A549 (cell line): ENCODE measurements around the gene CTCF. TPM values are rescaled to one million over a fixed set of nuclear protein-coding genes. Genes with fewer than 3 reads are reported as not detected.

Experiments
- ATAC-seq, 2 experiments: fragments of 200-7000 bp in 1 of 2; fragments of >200 bp in 1 of 2; cut with Nextera tagmentation in 1 of 2; cut with Tn5 transposase in 1 of 2; 3 replicates each; pipeline versions ENCODE4 v1.8.0 to v1.9.1; 2018 to 2020; ENCODE audit warnings: mild to moderate bottlenecking in 1 of 2, moderate library complexity in 1 of 2
- CTCF ChIA-PET: fragments of 300-600 bp; sonication (Branson Sonifier 250); formaldehyde crosslinking; extraction: SDS; loops from one replicate; lab custom pipeline; 2021; ENCODE audit warnings: antibody characterized with exemption, inconsistent platforms; lab: Yijun Ruan, JAX
- POLR2A ChIA-PET: fragments of 350-600 bp; formaldehyde crosslinking; extraction: SDS; loops from one replicate; lab custom pipeline; 2021; ENCODE audit warnings: antibody characterized with exemption, inconsistent platforms; lab: Yijun Ruan, JAX
- DNase-seq, 2 experiments: peaks; one replicate each; pipeline versions ENCODE4 v3.0.0 to v3.0.0-alpha.2; 2011 to 2016; ENCODE audit warnings: low read depth in 1 of 2, low spot score in 1 of 2
- FAIRE-seq: peaks from 2 replicates; lab custom pipeline; 2011; peaks lifted over from hg19 to GRCh38; lab: Jason Lieb, UNC
- H3K27ac ChIP-seq, 2 experiments: fragments of >200 bp; sonication (Bioruptor Twin); formaldehyde crosslinking; 3 replicates each; pipeline ENCODE4 v1.5.1; 2016 to 2017
- H3K4me1 ChIP-seq: fragments of >200 bp; sonication (Bioruptor Twin); formaldehyde crosslinking; 3 replicates; pipeline ENCODE4 v1.6.1; 2016
- H3K4me2 ChIP-seq: fragments of >200 bp; sonication (Bioruptor Twin); formaldehyde crosslinking; 3 replicates; pipeline ENCODE4 v1.6.1; 2016
- H3K4me3 ChIP-seq: fragments of >200 bp; sonication (Bioruptor Twin); formaldehyde crosslinking; 3 replicates; pipeline ENCODE4 v1.5.1; 2016
- H3K9me3 ChIP-seq: fragments of >200 bp; sonication (Bioruptor Twin); formaldehyde crosslinking; 3 replicates; pipeline ENCODE4 v1.6.1; 2016
- BHLHE40 ChIP-seq: IDR thresholded peaks from 2 replicates; pipeline ENCODE4 v1.6.1; 2012; ENCODE audit warnings: low read depth, low read length, inconsistent platforms
- CTCF ChIP-seq: fragments of >200 bp; sonication (Bioruptor Twin); formaldehyde crosslinking; IDR thresholded peaks from 3 replicates; pipeline ENCODE4 v1.5.1; 2016
- EHF ChIP-seq: fragments of 250-450 bp; sonication (Bioruptor Pico); IDR thresholded peaks from 2 replicates; pipeline ENCODE4 v1.5.0; 2020; ENCODE audit warnings: mild to moderate bottlenecking
- EHMT2 ChIP-seq: fragments of 200-600 bp; sonication (generic); IDR thresholded peaks from 2 replicates; pipeline ENCODE4 v1.6.1; 2016; ENCODE audit warnings: antibody characterized with exemption, low read depth, mild to moderate bottlenecking, moderate library complexity
- ELK1 ChIP-seq: fragments of 150-350 bp; IDR thresholded peaks from 2 replicates; pipeline ENCODE4 v1.6.1; 2014; ENCODE audit warnings: low read depth, mild to moderate bottlenecking, low read length
- GATA3 ChIP-seq: IDR thresholded peaks from 2 replicates; pipeline ENCODE4 v1.6.1; 2012; ENCODE audit warnings: borderline replicate concordance
- JUN ChIP-seq, 2 experiments: fragments of >200 bp; sonication (Bioruptor Twin); formaldehyde crosslinking; IDR thresholded peaks; 2 replicates in 1 of 2; 3 replicates in 1 of 2; pipeline ENCODE4 v1.6.1; 2016 to 2017
- MAFK ChIP-seq: fragments of 450-650 bp; IDR thresholded peaks from 2 replicates; pipeline ENCODE4 v1.6.1; 2014; ENCODE audit not compliant: partially characterized antibody
- NFE2L2 ChIP-seq: fragments of 150-350 bp; conservative IDR thresholded peaks from 2 replicates; pipeline ENCODE4 v1.6.1; 2014; ENCODE audit warnings: low read length
- NR3C1 ChIP-seq: fragments of >200 bp; sonication (Bioruptor Twin); formaldehyde crosslinking; IDR thresholded peaks from 3 replicates; pipeline ENCODE4 v1.6.1; 2017
- WGBS: methylation state at CpG from one replicate; pipeline ENCODE4 v1.1.6; 2017; ENCODE audit errors: missing lambda C conversion rate; 5-methylcytosine and 5-hydroxymethylcytosine counted together
- polyA plus RNA-seq, 4 experiments: library from polyadenylated mRNA; depleted of rRNA in 3 of 4; stranded (reverse); fragments of >200 nt; fragmentation: RNase III in 1 of 4; extraction: RNeasy Plus Mini Kit Qiagen cat#74134 plus additional on column Dnase treatment in 1 of 4; gene quantifications; 2 replicates in 3 of 4; 3 replicates in 1 of 4; pipeline ENCODE4 v1.2.3, GENCODE V29; 2011 to 2017
- small RNA-seq, 6 experiments: library from RNA; depleted of rRNA; stranded (forward); fragments of <200 nt; gene quantifications; one replicate each; pipeline ENCODE3, GENCODE V24; 2012
- TF ChIP-seq, protein P1 (sequence below): IDR thresholded peaks from 2 replicates; pipeline ENCODE4 v1.6.1; 2012

CTCF gene
- polyA plus RNA-seq, 2 of the 4 experiments (the other 2 are of a cell fraction) = 42.5 to 58.4 TPM

DNA sequence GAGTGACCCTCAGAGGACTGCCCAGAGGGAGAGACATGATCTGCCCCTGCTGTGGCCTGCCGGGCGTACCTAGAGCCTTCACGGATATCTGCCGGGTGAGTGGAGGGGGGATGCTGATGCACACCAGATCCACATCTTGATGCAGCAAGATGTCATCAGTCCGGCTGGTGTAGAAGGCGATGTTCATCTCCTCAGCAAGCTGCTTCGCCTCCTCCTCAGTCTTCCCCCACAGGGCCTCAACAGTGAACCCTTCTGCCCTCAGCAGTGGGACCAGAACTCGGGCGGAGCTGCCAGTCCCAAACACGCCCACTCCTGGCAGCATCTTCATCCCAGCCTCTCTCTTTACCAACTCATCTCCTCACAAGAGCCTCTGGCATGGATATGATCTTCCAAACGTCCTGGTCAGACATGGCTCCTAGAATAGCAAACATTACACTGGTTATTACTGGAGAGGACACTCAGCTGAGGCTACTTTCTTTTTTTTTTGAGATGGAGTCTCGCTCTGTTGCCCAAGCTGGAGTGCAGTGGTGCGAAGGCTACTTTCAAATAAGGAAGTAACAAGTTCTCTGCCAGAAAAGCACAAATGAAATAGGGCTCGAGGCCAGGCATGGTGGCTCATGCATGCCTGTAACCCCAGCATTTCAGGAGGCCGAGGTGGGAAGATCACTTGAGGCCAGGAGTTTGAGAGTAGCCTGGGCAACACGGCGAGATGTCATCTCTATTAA lies 123.2 kb downstream of the CTCF start:
- POLR2A ChIA-PET = no interaction called here
- Histone ChIP-seq H3K4me3 (no peak overlapping the region), H3K9me3 (no peaks in the 10 kb centered on the region), H3K4me1 (no peaks in the 10 kb centered on the region), H3K27ac (no peak overlapping the region), H3K4me2 (no peak overlapping the region)
- ATAC-seq (no peak), FAIRE-seq (no peak), DNase-seq (no peak)
- CTCF ChIA-PET = interaction anchor here (1.2 to 5.0 kb wide), 2 partner anchors 12 to 13 kb away, joined by 4 to 36 read pairs; no protein-coding TSS in a partner anchor
- TF ChIP-seq CTCF (no peak), ELK1 (no peak), GATA3 (no peak), EHMT2 (no peak), MAFK (no peak), NR3C1 (no peak), JUN (IDR thresholded peaks at IDR 0.05) (no peak), EHF (CRISPR knock-in tag) (no peak), NFE2L2 (no peak), BHLHE40 (no peak)
- TF ChIP-seq, protein P1, sequence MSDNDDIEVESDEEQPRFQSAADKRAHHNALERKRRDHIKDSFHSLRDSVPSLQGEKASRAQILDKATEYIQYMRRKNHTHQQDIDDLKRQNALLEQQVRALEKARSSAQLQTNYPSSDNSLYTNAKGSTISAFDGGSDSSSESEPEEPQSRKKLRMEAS = no peak
- 89% methylated on average over 17 of the region's 17 CpGs for WGBS

Small RNA genes lying within 50 kb of the gene (small RNA-seq; reads per million reads assigned to genes)
- gene AC027682.3 = 0 reads per million in 6 experiments

Other genes starting within 250 kb of the CTCF start
- 1.1 and 2.4 TPM in 2 replicates for gene KCTD19, start 235.8 kb upstream of the CTCF start, polyA plus RNA-seq (2011; rRNA removed)
- 0.57 to 1.00 TPM (median 0.76 TPM) in 3 replicates for gene KCTD19, start 235.8 kb upstream of the CTCF start, polyA plus RNA-seq (2017; fragmentation: RNase III; extraction: RNeasy Plus Mini Kit Qiagen cat#74134 plus additional on column Dnase treatment)
- gene LRRC36, start 235.7 kb upstream of the CTCF start, polyA plus RNA-seq (2011; rRNA removed) = 0.57 and 0.93 TPM in 2 replicates
- 0.25 to 0.48 TPM (median 0.44 TPM) in 3 replicates for gene LRRC36, start 235.7 kb upstream of the CTCF start, polyA plus RNA-seq (2017; fragmentation: RNase III; extraction: RNeasy Plus Mini Kit Qiagen cat#74134 plus additional on column Dnase treatment)
- gene TPPP3, start 169.0 kb upstream of the CTCF start, polyA plus RNA-seq (2011; rRNA removed) = 9.4 and 10.6 TPM in 2 replicates
- gene TPPP3, start 169.0 kb upstream of the CTCF start, polyA plus RNA-seq (2017; fragmentation: RNase III; extraction: RNeasy Plus Mini Kit Qiagen cat#74134 plus additional on column Dnase treatment) = 8.7 to 10.9 TPM (median 9.6 TPM) in 3 replicates
- gene ZDHHC1, start 146.0 kb upstream of the CTCF start, polyA plus RNA-seq (2011; rRNA removed) = 3.5 and 3.8 TPM in 2 replicates
- 5.0 to 7.2 TPM (median 5.9 TPM) in 3 replicates for gene ZDHHC1, start 146.0 kb upstream of the CTCF start, polyA plus RNA-seq (2017; fragmentation: RNase III; extraction: RNeasy Plus Mini Kit Qiagen cat#74134 plus additional on column Dnase treatment)
- 0.53 and 0.75 TPM in 2 replicates for gene HSD11B2, start 131.4 kb upstream of the CTCF start, polyA plus RNA-seq (2011; rRNA removed)
- 0.93 to 1.6 TPM (median 1.2 TPM) in 3 replicates for gene HSD11B2, start 131.4 kb upstream of the CTCF start, polyA plus RNA-seq (2017; fragmentation: RNase III; extraction: RNeasy Plus Mini Kit Qiagen cat#74134 plus additional on column Dnase treatment)
- gene ATP6V0D1, start 81.4 kb upstream of the CTCF start, polyA plus RNA-seq (2011; rRNA removed) = 45.6 and 45.7 TPM in 2 replicates
- gene ATP6V0D1, start 81.4 kb upstream of the CTCF start, polyA plus RNA-seq (2017; fragmentation: RNase III; extraction: RNeasy Plus Mini Kit Qiagen cat#74134 plus additional on column Dnase treatment) = 96.5 to 103 TPM (median 101 TPM) in 3 replicates
- gene AGRP, start 79.0 kb upstream of the CTCF start, polyA plus RNA-seq (2011; rRNA removed) = not detected in 2 replicates
- gene AGRP, start 79.0 kb upstream of the CTCF start, polyA plus RNA-seq (2017; fragmentation: RNase III; extraction: RNeasy Plus Mini Kit Qiagen cat#74134 plus additional on column Dnase treatment) = not detected in 3 replicates
- gene RIPOR1, start 33.7 kb upstream of the CTCF start, polyA plus RNA-seq (2011; rRNA removed) = 5.6 and 7.2 TPM in 2 replicates
- gene RIPOR1, start 33.7 kb upstream of the CTCF start, polyA plus RNA-seq (2017; fragmentation: RNase III; extraction: RNeasy Plus Mini Kit Qiagen cat#74134 plus additional on column Dnase treatment) = 22.5 to 24.7 TPM (median 23.0 TPM) in 3 replicates
- 0.39 and 0.62 TPM in 2 replicates for gene CARMIL2, start 82.6 kb downstream of the CTCF start, polyA plus RNA-seq (2011; rRNA removed)
- gene CARMIL2, start 82.6 kb downstream of the CTCF start, polyA plus RNA-seq (2017; fragmentation: RNase III; extraction: RNeasy Plus Mini Kit Qiagen cat#74134 plus additional on column Dnase treatment) = 0.95 to 1.3 TPM (median 1.2 TPM) in 3 replicates
- 19.4 and 22.2 TPM in 2 replicates for gene ACD, start 97.7 kb downstream of the CTCF start, polyA plus RNA-seq (2011; rRNA removed)
- gene ACD, start 97.7 kb downstream of the CTCF start, polyA plus RNA-seq (2017; fragmentation: RNase III; extraction: RNeasy Plus Mini Kit Qiagen cat#74134 plus additional on column Dnase treatment) = 25.3 to 26.5 TPM (median 26.4 TPM) in 3 replicates
- 1.7 and 1.8 TPM in 2 replicates for gene PARD6A, start 98.4 kb downstream of the CTCF start, polyA plus RNA-seq (2011; rRNA removed)
- 1.4 to 2.2 TPM (median 1.9 TPM) in 3 replicates for gene PARD6A, start 98.4 kb downstream of the CTCF start, polyA plus RNA-seq (2017; fragmentation: RNase III; extraction: RNeasy Plus Mini Kit Qiagen cat#74134 plus additional on column Dnase treatment)
- 4.0 and 4.3 TPM in 2 replicates for gene ENKD1, start 104.2 kb downstream of the CTCF start, polyA plus RNA-seq (2011; rRNA removed)
- 11.1 to 12.6 TPM (median 12.2 TPM) in 3 replicates for gene ENKD1, start 104.2 kb downstream of the CTCF start, polyA plus RNA-seq (2017; fragmentation: RNase III; extraction: RNeasy Plus Mini Kit Qiagen cat#74134 plus additional on column Dnase treatment)
- gene C16orf86, start 104.3 kb downstream of the CTCF start, polyA plus RNA-seq (2011; rRNA removed) = not detected in 2 replicates
- 0.05 to 0.21 TPM (median 0.06 TPM) in 3 replicates for gene C16orf86, start 104.3 kb downstream of the CTCF start, polyA plus RNA-seq (2017; fragmentation: RNase III; extraction: RNeasy Plus Mini Kit Qiagen cat#74134 plus additional on column Dnase treatment)
- gene GFOD2, start 156.8 kb downstream of the CTCF start, polyA plus RNA-seq (2011; rRNA removed) = 10.3 and 11.0 TPM in 2 replicates
- gene GFOD2, start 156.8 kb downstream of the CTCF start, polyA plus RNA-seq (2017; fragmentation: RNase III; extraction: RNeasy Plus Mini Kit Qiagen cat#74134 plus additional on column Dnase treatment) = 16.1 to 17.8 TPM (median 16.4 TPM) in 3 replicates
- 9.8 and 11.1 TPM in 2 replicates for gene RANBP10, start 244.0 kb downstream of the CTCF start, polyA plus RNA-seq (2011; rRNA removed)
- 6.9 to 7.5 TPM (median 7.5 TPM) in 3 replicates for gene RANBP10, start 244.0 kb downstream of the CTCF start, polyA plus RNA-seq (2017; fragmentation: RNase III; extraction: RNeasy Plus Mini Kit Qiagen cat#74134 plus additional on column Dnase treatment)
- gene TSNAXIP1, start 244.4 kb downstream of the CTCF start, polyA plus RNA-seq (2011; rRNA removed) = 0.68 and 0.78 TPM in 2 replicates
- gene TSNAXIP1, start 244.4 kb downstream of the CTCF start, polyA plus RNA-seq (2017; fragmentation: RNase III; extraction: RNeasy Plus Mini Kit Qiagen cat#74134 plus additional on column Dnase treatment) = 0.97 to 1.2 TPM (median 1.1 TPM) in 3 replicates